SU-DHL-6 (cell line): ENCODE results near the gene NKAPD1.

Source experiments
- EZH2phosphoT487 ChIP-seq: fragments of 200-600 bp; sonication (generic), shearing (Covaris generic); conservative IDR thresholded peaks from 2 replicates; pipeline ENCODE4 v1.6.1; 2018; ENCODE audit warnings: mild to moderate bottlenecking, antibody characterized with exemption, low read length, moderate library complexity, mixed read lengths
- TF ChIP-seq, protein P1 (sequence below): fragments of 200-600 bp; sonication (generic); IDR thresholded peaks from one replicate; pipeline ENCODE4 v1.5.1; 2017; ENCODE audit warnings: antibody characterized with exemption, mild to moderate bottlenecking, low read length, moderate library complexity; ENCODE audit not compliant: insufficient read depth, poor library complexity, severe bottlenecking

GRCh38 chr11:112087212-112087611 lies 13.1 kb downstream of the NKAPD1 start:
- TF ChIP-seq EZH2phosphoT487, result no peak
- TF ChIP-seq, protein P1, sequence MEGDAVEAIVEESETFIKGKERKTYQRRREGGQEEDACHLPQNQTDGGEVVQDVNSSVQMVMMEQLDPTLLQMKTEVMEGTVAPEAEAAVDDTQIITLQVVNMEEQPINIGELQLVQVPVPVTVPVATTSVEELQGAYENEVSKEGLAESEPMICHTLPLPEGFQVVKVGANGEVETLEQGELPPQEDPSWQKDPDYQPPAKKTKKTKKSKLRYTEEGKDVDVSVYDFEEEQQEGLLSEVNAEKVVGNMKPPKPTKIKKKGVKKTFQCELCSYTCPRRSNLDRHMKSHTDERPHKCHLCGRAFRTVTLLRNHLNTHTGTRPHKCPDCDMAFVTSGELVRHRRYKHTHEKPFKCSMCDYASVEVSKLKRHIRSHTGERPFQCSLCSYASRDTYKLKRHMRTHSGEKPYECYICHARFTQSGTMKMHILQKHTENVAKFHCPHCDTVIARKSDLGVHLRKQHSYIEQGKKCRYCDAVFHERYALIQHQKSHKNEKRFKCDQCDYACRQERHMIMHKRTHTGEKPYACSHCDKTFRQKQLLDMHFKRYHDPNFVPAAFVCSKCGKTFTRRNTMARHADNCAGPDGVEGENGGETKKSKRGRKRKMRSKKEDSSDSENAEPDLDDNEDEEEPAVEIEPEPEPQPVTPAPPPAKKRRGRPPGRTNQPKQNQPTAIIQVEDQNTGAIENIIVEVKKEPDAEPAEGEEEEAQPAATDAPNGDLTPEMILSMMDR, result no peak
